H1 (cell line): ENCODE data around the gene ATM. TPM values are rescaled to one million over a fixed set of nuclear protein-coding genes. Genes with fewer than 3 reads are reported as not detected.

Source experiments
- CTCF ChIA-PET: fragments of 300-600 bp; sonication (Branson Sonifier 250); formaldehyde crosslinking; loops from one replicate; lab custom pipeline; 2021; ENCODE audit not compliant: partially characterized antibody; lab: Charles Lee
- POLR2A ChIA-PET: fragments of 300-600 bp; sonication (Branson Sonifier 250); formaldehyde crosslinking; loops from one replicate; lab custom pipeline; 2021; ENCODE audit warnings: inconsistent platforms; ENCODE audit not compliant: partially characterized antibody; lab: Charles Lee
- DNase-seq, 2 experiments: peaks; one replicate each; pipeline versions ENCODE4 v3.0.0 to v3.0.0-alpha.2; 2010 to 2022; ENCODE audit warnings: low spot score in 2 of 2, low read depth in 1 of 2, mixed read lengths in 1 of 2
- FAIRE-seq: peaks from 2 replicates; lab custom pipeline; 2011; peaks lifted over from hg19 to GRCh38; lab: Jason Lieb, UNC
- H2AFZ ChIP-seq: 2 replicates; pipeline ENCODE4 v1.8.1; 2012; ENCODE audit warnings: low read length, inconsistent platforms
- H2AK5ac ChIP-seq: 2 replicates; pipeline ENCODE4 v1.6.1; 2013; ENCODE audit warnings: low read depth, low read length
- H2BK120ac ChIP-seq: replicated peaks from 2 replicates; pipeline ENCODE3; 2013; ENCODE audit warnings: low read depth, low read length, inconsistent platforms
- H2BK12ac ChIP-seq: 2 replicates; pipeline ENCODE4 v1.6.1; 2013; ENCODE audit warnings: low read depth, low read length
- H2BK15ac ChIP-seq: 2 replicates; pipeline ENCODE4 v1.6.1; 2013; ENCODE audit warnings: low read length
- H2BK20ac ChIP-seq: 2 replicates; pipeline ENCODE4 v1.6.1; 2013; ENCODE audit warnings: low read length
- H2BK5ac ChIP-seq: 2 replicates; pipeline ENCODE4 v1.6.1; 2013; ENCODE audit warnings: low read depth, low read length
- H3K14ac ChIP-seq: 2 replicates; pipeline ENCODE4 v1.6.1; 2013; ENCODE audit warnings: inconsistent platforms; ENCODE audit not compliant: insufficient read length
- H3K18ac ChIP-seq: 2 replicates; pipeline ENCODE4 v1.6.1; 2013; ENCODE audit warnings: low read length; ENCODE audit errors: extremely low read depth
- H3K23ac ChIP-seq: 2 replicates; pipeline ENCODE4 v1.6.1; 2013; ENCODE audit warnings: inconsistent platforms; ENCODE audit not compliant: insufficient read length
- H3K23me2 ChIP-seq: 2 replicates; pipeline ENCODE4 v1.6.1; 2013; ENCODE audit warnings: low read depth, low read length
- H3K27ac ChIP-seq: 2 replicates; pipeline ENCODE4 v1.6.1; 2011; ENCODE audit warnings: low read depth, low read length, inconsistent platforms
- H3K27me3 ChIP-seq, 4 experiments: replicated peaks in 1 of 4; 1 replicate in 1 of 4; 2 replicates in 3 of 4; pipeline versions ENCODE4 v1.6.1 to v1.8.1; 2011 to 2013; ENCODE audit warnings: low read length in 3 of 4, mild to moderate bottlenecking in 3 of 4, inconsistent platforms in 2 of 4, mixed read lengths in 2 of 4, moderate library complexity in 1 of 4; ENCODE audit not compliant: control insufficient read depth in 3 of 4, insufficient read depth in 3 of 4; ENCODE audit errors: extremely low read depth in 1 of 4
- H3K36me3 ChIP-seq, 4 experiments: 2 replicates each; pipeline versions ENCODE4 v1.6.1 to v1.8.1; 2011 to 2013; ENCODE audit warnings: mild to moderate bottlenecking in 4 of 4, low read length in 3 of 4, moderate library complexity in 2 of 4, control low read depth in 1 of 4, inconsistent platforms in 1 of 4; ENCODE audit not compliant: insufficient read depth in 4 of 4, control insufficient read depth in 2 of 4
- H3K4ac ChIP-seq: replicated peaks from 2 replicates; pipeline ENCODE3; 2013; ENCODE audit warnings: low read length, low read depth, mixed read lengths, inconsistent platforms; ENCODE audit not compliant: insufficient read length
- H3K4me1 ChIP-seq, 4 experiments: replicated peaks in 1 of 4; 1 replicate in 1 of 4; 2 replicates in 3 of 4; pipeline versions ENCODE4 v1.6.1 to v1.8.1; 2011 to 2013; ENCODE audit warnings: low read length in 3 of 4, inconsistent platforms in 2 of 4, mixed read lengths in 1 of 4; ENCODE audit not compliant: insufficient read depth in 4 of 4, control insufficient read depth in 3 of 4
- H3K4me2 ChIP-seq, 2 experiments: 2 replicates each; pipeline versions ENCODE4 v1.6.1 to v1.8.1; 2011 to 2013; ENCODE audit warnings: low read depth in 2 of 2, low read length in 2 of 2, control low read depth in 1 of 2, inconsistent platforms in 1 of 2, mild to moderate bottlenecking in 1 of 2; ENCODE audit not compliant: insufficient read depth in 1 of 2
- H3K4me3 ChIP-seq, 4 experiments: fragments of 200-600, 300-600 bp in 1 of 4; sonication (generic), shearing (Covaris generic), sonication (Bioruptor Twin) in 1 of 4; 2 replicates each; pipeline versions ENCODE4 v1.5.1 to v1.8.1; 2011 to 2016; ENCODE audit warnings: low read length in 4 of 4, low read depth in 3 of 4, control low read depth in 2 of 4, inconsistent platforms in 2 of 4, mild to moderate bottlenecking in 2 of 4, mixed read lengths in 1 of 4, moderate library complexity in 1 of 4; ENCODE audit not compliant: insufficient read depth in 2 of 4; ENCODE audit errors: extremely low read depth in 1 of 4
- H3K56ac ChIP-seq: replicated peaks from 2 replicates; pipeline ENCODE3; 2013; ENCODE audit warnings: low read depth, mild to moderate bottlenecking, mixed read lengths, low read length, inconsistent platforms; ENCODE audit not compliant: insufficient read length
- H3K79me1 ChIP-seq: 2 replicates; pipeline ENCODE4 v1.6.1; 2013; ENCODE audit warnings: low read depth, low read length, control low read depth
- H3K79me2 ChIP-seq, 2 experiments: 2 replicates each; pipeline versions ENCODE4 v1.6.1 to v1.8.1; 2012 to 2013; ENCODE audit warnings: low read length in 2 of 2, mild to moderate bottlenecking in 2 of 2, inconsistent platforms in 1 of 2; ENCODE audit not compliant: insufficient read depth in 2 of 2, control insufficient read depth in 1 of 2
- H3K9ac ChIP-seq, 4 experiments: replicated peaks in 1 of 4; 1 replicate in 1 of 4; 2 replicates in 3 of 4; pipeline versions ENCODE4 v1.6.1 to v1.8.1; 2011 to 2013; ENCODE audit warnings: low read depth in 3 of 4, low read length in 3 of 4, control low read depth in 2 of 4, mild to moderate bottlenecking in 2 of 4, moderate library complexity in 2 of 4, inconsistent platforms in 1 of 4; ENCODE audit errors: extremely low read depth in 1 of 4
- H3K9me3 ChIP-seq, 2 experiments: 2 replicates each; pipeline versions ENCODE4 v1.6.1 to v1.8.1; 2012 to 2013; ENCODE audit warnings: mild to moderate bottlenecking in 2 of 2, moderate library complexity in 2 of 2, control low read depth in 1 of 2, inconsistent platforms in 1 of 2, low read depth in 1 of 2, low read length in 1 of 2, mixed read lengths in 1 of 2; ENCODE audit not compliant: insufficient read depth in 2 of 2
- H4K20me1 ChIP-seq, 2 experiments: replicated peaks in 1 of 2; 2 replicates each; pipeline versions ENCODE3 to v1.8.1; 2011 to 2013; ENCODE audit warnings: inconsistent platforms in 2 of 2, low read length in 2 of 2, mild to moderate bottlenecking in 1 of 2; ENCODE audit not compliant: insufficient read depth in 2 of 2, control insufficient read depth in 1 of 2
- H4K5ac ChIP-seq: 2 replicates; pipeline ENCODE4 v1.6.1; 2013; ENCODE audit warnings: low read length, low read depth, mixed read lengths, inconsistent platforms; ENCODE audit not compliant: insufficient read length
- H4K8ac ChIP-seq: 2 replicates; pipeline ENCODE4 v1.8.0; 2013; ENCODE audit warnings: mild to moderate bottlenecking, moderate library complexity, low read length, inconsistent platforms; ENCODE audit not compliant: insufficient read depth; ENCODE audit errors: extremely low read depth
- H4K91ac ChIP-seq: replicated peaks from 2 replicates; pipeline ENCODE3; 2013; ENCODE audit warnings: low read length, mixed read lengths, inconsistent platforms; ENCODE audit not compliant: insufficient read length
- CREB1 ChIP-seq: IDR thresholded peaks from 2 replicates; pipeline ENCODE4 v1.6.1; 2012; ENCODE audit warnings: inconsistent platforms
- KDM4A ChIP-seq: IDR thresholded peaks from one replicate; pipeline ENCODE4 v1.7.1; 2012; ENCODE audit warnings: low read depth, mild to moderate bottlenecking, moderate library complexity, low read length, inconsistent platforms; ENCODE audit not compliant: severe bottlenecking
- SIRT6 ChIP-seq: IDR thresholded peaks from one replicate; pipeline ENCODE4 v1.7.1; 2012; ENCODE audit warnings: low read length, inconsistent platforms
- polyA plus RNA-seq, 7 experiments: library from polyadenylated mRNA; depleted of rRNA in 3 of 7; stranded (reverse) in 5 of 7; unstranded in 2 of 7; fragments of >200 nt in 5 of 7; fragments of 200-250 nt in 2 of 7; gene quantifications; 1 replicate in 5 of 7; 2 replicates in 1 of 7; 4 replicates in 1 of 7; pipeline versions ENCODE4 v1.2.1 to v1.2.3, GENCODE V29; 2011 to 2013; ENCODE audit warnings: missing spikeins in 2 of 7, mixed read lengths in 2 of 7
- total RNA-seq: library from RNA; stranded (reverse); fragmentation: NEBNext Ultra II Directional; extraction: Animal tissue kit (Norgen Biotek cat#: 25700); gene quantifications from 2 replicates; pipeline ENCODE4 v1.2.1, GENCODE V29; 2021

ATM gene
- total and polyA plus RNA-seq, 2 of the 8 experiments (the other 6 are each of a cell fraction or from before 2014, with no cell fraction given): 14.9 to 55.4 TPM

- ChIA-PET CTCF (no interaction called here), POLR2A (no interaction called here)
- Histone ChIP-seq H3K23ac (no peak overlapping the region), H3K9ac (no peak overlapping the region), H3K9me3 (no peaks in the 10 kb centered on the region), H3K4ac (no peak overlapping the region), H3K18ac (no peak overlapping the region), H3K79me1 (no peaks in the 10 kb centered on the region), H3K14ac (no peak overlapping the region), H2BK12ac (no peak overlapping the region), H2BK20ac (no peak overlapping the region), H2BK5ac (no peak overlapping the region), H4K8ac (no peak overlapping the region), H2AK5ac (no peak overlapping the region), H3K79me2 (no peaks in the 10 kb centered on the region), H3K4me1 (no peaks in the 10 kb centered on the region), H2BK120ac (no peak overlapping the region), H3K4me3 (no peak overlapping the region), H4K5ac (no peak overlapping the region), H3K4me2 (no peak overlapping the region), H4K91ac (no peak overlapping the region), H3K56ac (no peak overlapping the region), H3K36me3 (peaks cover 3 to 42% (median 15%) of the 10 kb centered on the region in 4 experiments; a peak in 7 of 8 replicates), H3K27ac (no peak overlapping the region), H4K20me1 (no peaks in the 10 kb centered on the region), H2AFZ (no peak overlapping the region), H3K23me2 (no peaks in the 10 kb centered on the region), H2BK15ac (no peak overlapping the region), H3K27me3 (no peaks in the 10 kb centered on the region)
- DNase-seq: no peak
- no peak for FAIRE-seq
- TF ChIP-seq CREB1: no peak
- TF ChIP-seq KDM4A: no peak
- no peak for TF ChIP-seq SIRT6
Observed at GRCh38 chr11:108239076-108239475, 16.2 kb downstream of the ATM start.
